ENCODE data around the gene ZNF592. TPM values are rescaled to one million over a fixed set of nuclear protein-coding genes. Genes with fewer than 3 reads are reported as not detected.
"Not testable (repeated sequence)": the region's sequence is repeated elsewhere in the genome, so short reads cannot be mapped to it uniquely, and the experiment has no call there.

ZNF592 gene
- total RNA-seq, 2 donors from 2014 or later, result 33.5 to 39.5 TPM

GRCh38 chr15:84834229-84834955 lies 86.0 kb downstream of the ZNF592 start:
- H3K4me3 Mint-ChIP-seq, result no peak overlapping the region
- no peaks in the 10 kb centered on the region for H3K4me1 Mint-ChIP-seq (ENCODE audit: low read depth)
- peaks cover 12% of the 10 kb centered on the region for H3K27me3 Mint-ChIP-seq (ENCODE audit: low read depth)
- no peak overlapping the region for H3K27ac Mint-ChIP-seq
- no peak for ATAC-seq (replicated peaks in 1 of 2)
- no peak for DNase-seq
- H3K36me3 Mint-ChIP-seq (ENCODE audit: insufficient read depth in 2 of 2), result no peaks in the 10 kb centered on the region
- no peaks in the 10 kb centered on the region for H3K9me3 Mint-ChIP-seq

GRCh38 chr15:84834969-84835368 lies 86.6 kb downstream of the ZNF592 start:
- DNase-seq (no peak), ATAC-seq (replicated peaks in 1 of 2) (no peak)
- Mint-ChIP-seq H3K4me1 (ENCODE audit: low read depth) (no peaks in the 10 kb centered on the region), H3K9me3 (no peaks in the 10 kb centered on the region), H3K27ac (no peak overlapping the region), H3K36me3 (ENCODE audit: insufficient read depth in 2 of 2) (no peaks in the 10 kb centered on the region), H3K27me3 (ENCODE audit: low read depth) (peaks cover 12% of the 10 kb centered on the region), H3K4me3 (no peak overlapping the region)

GRCh38 chr15:84835661-84836337 lies 87.4 kb downstream of the ZNF592 start:
- Mint-ChIP-seq H3K27me3 (ENCODE audit: low read depth) (peaks cover 12% of the 10 kb centered on the region), H3K4me1 (ENCODE audit: low read depth) (no peaks in the 10 kb centered on the region), H3K4me3 (no peak overlapping the region), H3K36me3 (ENCODE audit: insufficient read depth in 2 of 2) (no peaks in the 10 kb centered on the region), H3K27ac (no peak overlapping the region), H3K9me3 (no peaks in the 10 kb centered on the region)
- ATAC-seq (replicated peaks in 1 of 2), result no peak
- no peak for DNase-seq

GRCh38 chr15:84836844-84837243 lies 88.5 kb downstream of the ZNF592 start:
- Mint-ChIP-seq H3K27me3 (ENCODE audit: low read depth) (peaks cover 12% of the 10 kb centered on the region), H3K4me3 (no peak overlapping the region), H3K36me3 (ENCODE audit: insufficient read depth in 2 of 2) (no peaks in the 10 kb centered on the region), H3K27ac (no peak overlapping the region), H3K9me3 (no peaks in the 10 kb centered on the region), H3K4me1 (ENCODE audit: low read depth) (no peaks in the 10 kb centered on the region)
- DNase-seq, result no peak
- no peak for ATAC-seq (replicated peaks in 1 of 2)

- DNase-seq (no peak), ATAC-seq (replicated peaks in 1 of 2) (no peak)
- no peaks in the 10 kb centered on the region for H3K9me3 Mint-ChIP-seq
- no peaks in the 10 kb centered on the region for H3K36me3 Mint-ChIP-seq (ENCODE audit: insufficient read depth in 2 of 2)
- H3K27me3 Mint-ChIP-seq (ENCODE audit: low read depth), result peaks cover 7% of the 10 kb centered on the region
- H3K4me3 Mint-ChIP-seq, result no peak overlapping the region
- H3K27ac Mint-ChIP-seq, result no peak overlapping the region
- no peaks in the 10 kb centered on the region for H3K4me1 Mint-ChIP-seq (ENCODE audit: low read depth)
These were observed 91.3 kb downstream of the ZNF592 start for GRCh38 chr15:84839714-84840113.

- no peaks in the 10 kb centered on the region for H3K4me1 Mint-ChIP-seq (ENCODE audit: low read depth)
- H3K9me3 Mint-ChIP-seq, result no peaks in the 10 kb centered on the region
- DNase-seq (no peak), ATAC-seq (replicated peaks in 1 of 2) (no peak)
- no peaks in the 10 kb centered on the region for H3K36me3 Mint-ChIP-seq (ENCODE audit: insufficient read depth in 2 of 2)
- H3K4me3 Mint-ChIP-seq, result no peak overlapping the region
- H3K27me3 Mint-ChIP-seq (ENCODE audit: low read depth), result peaks cover 7% of the 10 kb centered on the region
- no peak overlapping the region for H3K27ac Mint-ChIP-seq
These were observed 91.9 kb downstream of the ZNF592 start for GRCh38 chr15:84840255-84840654.

- H3K9me3 Mint-ChIP-seq, result no peaks in the 10 kb centered on the region
- no peak overlapping the region for H3K4me3 Mint-ChIP-seq
- H3K36me3 Mint-ChIP-seq (ENCODE audit: insufficient read depth in 2 of 2), result no peaks in the 10 kb centered on the region
- H3K27me3 Mint-ChIP-seq (ENCODE audit: low read depth), result peaks cover 3% of the 10 kb centered on the region
- ATAC-seq (replicated peaks in 1 of 2), result no peak
- no peak for DNase-seq
- no peaks in the 10 kb centered on the region for H3K4me1 Mint-ChIP-seq (ENCODE audit: low read depth)
- no peak overlapping the region for H3K27ac Mint-ChIP-seq
These were observed 92.5 kb downstream of the ZNF592 start for GRCh38 chr15:84840741-84841429.

GRCh38 chr15:84842781-84843180 lies 94.4 kb downstream of the ZNF592 start:
- H3K27me3 Mint-ChIP-seq (ENCODE audit: low read depth), result no peaks in the 10 kb centered on the region
- peaks cover 6 to 8% of the 10 kb centered on the region in 2 donors for H3K36me3 Mint-ChIP-seq (ENCODE audit: insufficient read depth in 2 of 2)
- peaks cover 3 to 8% of the 10 kb centered on the region in 2 donors for H3K9me3 Mint-ChIP-seq
- ATAC-seq (replicated peaks in 1 of 2) (no peak), DNase-seq (no peak)
- no peak overlapping the region for H3K27ac Mint-ChIP-seq
- no peaks in the 10 kb centered on the region for H3K4me1 Mint-ChIP-seq (ENCODE audit: low read depth)
- no peak overlapping the region for H3K4me3 Mint-ChIP-seq

GRCh38 chr15:84844964-84845363 lies 96.6 kb downstream of the ZNF592 start:
- no peaks in the 10 kb centered on the region for H3K27me3 Mint-ChIP-seq (ENCODE audit: low read depth)
- peaks cover 5 to 8% of the 10 kb centered on the region in 2 donors for H3K9me3 Mint-ChIP-seq
- H3K4me1 Mint-ChIP-seq (ENCODE audit: low read depth), result no peaks in the 10 kb centered on the region
- no peak overlapping the region for H3K27ac Mint-ChIP-seq
- H3K4me3 Mint-ChIP-seq, result no peak overlapping the region
- no peak for DNase-seq
- no peak for ATAC-seq (replicated peaks in 1 of 2)
- H3K36me3 Mint-ChIP-seq (ENCODE audit: insufficient read depth in 2 of 2), result peaks cover 6 to 8% of the 10 kb centered on the region in 2 donors

- not testable (repeated sequence) for H3K4me3 Mint-ChIP-seq; H3K27ac Mint-ChIP-seq; H3K9me3 Mint-ChIP-seq; H3K27me3 Mint-ChIP-seq (ENCODE audit: low read depth); ATAC-seq (replicated peaks in 1 of 2); H3K36me3 Mint-ChIP-seq (ENCODE audit: insufficient read depth in 2 of 2); H3K4me1 Mint-ChIP-seq (ENCODE audit: low read depth)
- peak; percentile 40 to 45 for DNase-seq
These were observed 97.2 kb downstream of the ZNF592 start for GRCh38 chr15:84845631-84846030.

GRCh38 chr15:84846269-84846668 lies 97.9 kb downstream of the ZNF592 start:
- DNase-seq, result no peak
- ATAC-seq (replicated peaks in 1 of 2), result no peak
- no peak overlapping the region for H3K4me3 Mint-ChIP-seq
- no peaks in the 10 kb centered on the region for H3K27me3 Mint-ChIP-seq (ENCODE audit: low read depth)
- H3K27ac Mint-ChIP-seq, result no peak overlapping the region
- peaks cover 5 to 8% of the 10 kb centered on the region in 2 donors for H3K9me3 Mint-ChIP-seq
- H3K36me3 Mint-ChIP-seq (ENCODE audit: insufficient read depth in 2 of 2), result peaks cover 6 to 8% of the 10 kb centered on the region in 2 donors
- H3K4me1 Mint-ChIP-seq (ENCODE audit: low read depth), result no peaks in the 10 kb centered on the region

- H3K9me3 Mint-ChIP-seq, result peaks cover 5 to 8% of the 10 kb centered on the region in 2 donors
These were observed 99.0 kb downstream of the ZNF592 start for GRCh38 chr15:84847382-84847781.

GRCh38 chr15:84852212-84852611 lies 103.8 kb downstream of the ZNF592 start:
- Mint-ChIP-seq H3K36me3 (ENCODE audit: insufficient read depth in 2 of 2) (no peaks in the 10 kb centered on the region), H3K27me3 (ENCODE audit: low read depth) (no peaks in the 10 kb centered on the region), H3K4me1 (ENCODE audit: low read depth) (no peaks in the 10 kb centered on the region), H3K27ac (no peak overlapping the region), H3K4me3 (no peak overlapping the region), H3K9me3 (peaks cover under 1 to 2% of the 10 kb centered on the region in 2 donors)
- ATAC-seq (replicated peaks in 1 of 2) (no peak), DNase-seq (no peak)

More at GRCh38 chr15:84847382-84847781, 99.0 kb downstream of the ZNF592 start:
- DNase-seq (no peak), ATAC-seq (replicated peaks in 1 of 2) (no peak)
- Mint-ChIP-seq H3K4me3 (no peak overlapping the region), H3K27ac (no peak overlapping the region), H3K36me3 (ENCODE audit: insufficient read depth in 2 of 2) (peaks cover 6 to 8% of the 10 kb centered on the region in 2 donors), H3K4me1 (ENCODE audit: low read depth) (no peaks in the 10 kb centered on the region), H3K27me3 (ENCODE audit: low read depth) (no peaks in the 10 kb centered on the region)
